Fibroblast of lung (primary cell): ENCODE results near the gene PRKG2.

ENCODE experiments used
- EZH2 ChIP-seq: IDR thresholded peaks from 2 replicates; pipeline ENCODE4 v1.5.1; 2012; ENCODE audit warnings: low read length, control low read depth, mild to moderate bottlenecking; ENCODE audit errors: missing control alignments
- TF ChIP-seq, protein P1 (sequence below), 2 donors: IDR thresholded peaks in 1 of 2; conservative IDR thresholded peaks in 1 of 2; 1 replicate in 1 of 2; 2 replicates in 1 of 2; pipeline ENCODE4 v1.5.1; 2011 to 2012; ENCODE audit warnings: low read length in 2 of 2, control low read depth in 1 of 2, inconsistent platforms in 1 of 2, low read depth in 1 of 2, mild to moderate bottlenecking in 1 of 2

DNA sequence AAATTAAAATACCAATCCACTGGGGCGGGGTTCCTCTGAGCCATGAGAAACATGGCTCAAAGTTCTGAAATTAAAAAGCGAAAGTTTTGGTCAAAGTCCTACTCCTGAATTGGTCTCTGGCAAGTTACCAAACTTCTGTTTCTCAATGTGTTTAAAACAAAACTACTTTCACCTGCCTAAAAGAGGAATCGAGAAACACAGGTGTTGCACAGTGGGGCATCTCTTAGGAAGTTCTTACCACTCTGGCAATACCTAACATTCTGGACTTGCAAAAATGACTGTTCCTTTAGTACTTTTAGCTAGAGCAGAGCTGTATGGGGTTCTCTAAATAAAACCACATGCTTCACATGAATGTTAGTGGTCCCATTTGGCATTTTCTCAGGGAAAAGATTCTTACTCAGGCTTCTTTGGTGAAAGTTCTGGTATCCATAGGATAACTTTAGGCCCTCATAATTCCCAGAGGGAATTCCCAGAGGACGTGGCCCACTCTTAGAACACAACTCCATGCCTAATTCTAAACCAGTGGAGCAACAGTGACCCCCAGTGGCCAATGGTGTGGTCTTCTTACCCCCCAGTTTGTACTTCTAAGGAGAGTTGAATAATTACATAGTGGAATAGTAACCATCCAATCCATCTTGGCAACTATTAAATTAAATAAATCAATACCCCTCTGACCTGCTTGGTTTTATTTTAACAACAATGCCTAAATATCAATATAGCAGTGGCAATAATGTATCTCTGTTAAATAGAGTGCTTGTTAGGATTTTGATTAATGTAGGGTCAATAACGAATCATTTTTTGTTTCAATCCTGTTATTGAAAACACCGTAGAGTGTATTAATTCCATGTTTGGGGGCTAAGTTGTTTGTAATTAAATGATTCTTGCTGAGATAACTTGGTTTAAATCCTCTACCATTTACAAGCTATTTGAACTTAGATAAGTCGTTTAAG, 162.6 kb downstream of the PRKG2 start:
- TF ChIP-seq EZH2 = no peak
- TF ChIP-seq, protein P1, sequence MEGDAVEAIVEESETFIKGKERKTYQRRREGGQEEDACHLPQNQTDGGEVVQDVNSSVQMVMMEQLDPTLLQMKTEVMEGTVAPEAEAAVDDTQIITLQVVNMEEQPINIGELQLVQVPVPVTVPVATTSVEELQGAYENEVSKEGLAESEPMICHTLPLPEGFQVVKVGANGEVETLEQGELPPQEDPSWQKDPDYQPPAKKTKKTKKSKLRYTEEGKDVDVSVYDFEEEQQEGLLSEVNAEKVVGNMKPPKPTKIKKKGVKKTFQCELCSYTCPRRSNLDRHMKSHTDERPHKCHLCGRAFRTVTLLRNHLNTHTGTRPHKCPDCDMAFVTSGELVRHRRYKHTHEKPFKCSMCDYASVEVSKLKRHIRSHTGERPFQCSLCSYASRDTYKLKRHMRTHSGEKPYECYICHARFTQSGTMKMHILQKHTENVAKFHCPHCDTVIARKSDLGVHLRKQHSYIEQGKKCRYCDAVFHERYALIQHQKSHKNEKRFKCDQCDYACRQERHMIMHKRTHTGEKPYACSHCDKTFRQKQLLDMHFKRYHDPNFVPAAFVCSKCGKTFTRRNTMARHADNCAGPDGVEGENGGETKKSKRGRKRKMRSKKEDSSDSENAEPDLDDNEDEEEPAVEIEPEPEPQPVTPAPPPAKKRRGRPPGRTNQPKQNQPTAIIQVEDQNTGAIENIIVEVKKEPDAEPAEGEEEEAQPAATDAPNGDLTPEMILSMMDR (conservative IDR thresholded peaks at IDR 0.05 in 1 of 2, IDR thresholded peaks at IDR 0.05 in 1 of 2; ENCODE audit: low read depth in 1 of 2, low read length in 2 of 2) = peak; percentile 86 to 88
